Pons (tissue), 1 donor: ENCODE data around the gene MUC5B.

Source experiments
- DNase-seq: peaks from one replicate; pipeline ENCODE4 v3.0.0-alpha.2; 2016; ENCODE audit warnings: low spot score

MUC5B gene

DNA sequence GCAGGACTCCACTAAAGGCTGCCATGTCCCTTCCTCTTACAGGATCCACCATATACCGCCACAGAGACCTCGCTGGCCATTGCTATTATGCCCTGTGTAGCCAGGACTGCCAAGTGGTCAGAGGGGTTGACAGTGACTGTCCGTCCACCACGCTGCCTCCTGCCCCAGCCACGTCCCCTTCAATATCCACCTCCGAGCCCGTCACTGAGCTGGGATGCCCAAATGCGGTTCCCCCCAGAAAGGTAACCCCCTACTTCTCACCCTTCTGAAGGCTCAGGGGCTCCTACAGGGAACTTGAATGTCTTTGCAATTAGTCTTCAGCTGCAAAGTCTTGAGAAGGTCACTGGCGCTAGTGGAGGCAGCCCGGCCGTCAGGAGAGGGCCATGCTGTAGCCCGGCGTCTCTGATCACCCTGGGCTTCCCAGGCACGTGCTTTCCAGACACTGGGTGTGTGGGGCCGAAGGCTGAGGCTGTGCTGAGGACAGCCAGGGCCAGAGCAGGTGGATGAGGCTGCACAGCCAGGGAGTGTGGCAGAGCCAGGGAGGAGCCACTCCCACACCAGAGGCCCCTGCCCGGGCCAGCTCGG is 30.0 kb upstream of the MUC5B start:
- no peak for DNase-seq

DNA sequence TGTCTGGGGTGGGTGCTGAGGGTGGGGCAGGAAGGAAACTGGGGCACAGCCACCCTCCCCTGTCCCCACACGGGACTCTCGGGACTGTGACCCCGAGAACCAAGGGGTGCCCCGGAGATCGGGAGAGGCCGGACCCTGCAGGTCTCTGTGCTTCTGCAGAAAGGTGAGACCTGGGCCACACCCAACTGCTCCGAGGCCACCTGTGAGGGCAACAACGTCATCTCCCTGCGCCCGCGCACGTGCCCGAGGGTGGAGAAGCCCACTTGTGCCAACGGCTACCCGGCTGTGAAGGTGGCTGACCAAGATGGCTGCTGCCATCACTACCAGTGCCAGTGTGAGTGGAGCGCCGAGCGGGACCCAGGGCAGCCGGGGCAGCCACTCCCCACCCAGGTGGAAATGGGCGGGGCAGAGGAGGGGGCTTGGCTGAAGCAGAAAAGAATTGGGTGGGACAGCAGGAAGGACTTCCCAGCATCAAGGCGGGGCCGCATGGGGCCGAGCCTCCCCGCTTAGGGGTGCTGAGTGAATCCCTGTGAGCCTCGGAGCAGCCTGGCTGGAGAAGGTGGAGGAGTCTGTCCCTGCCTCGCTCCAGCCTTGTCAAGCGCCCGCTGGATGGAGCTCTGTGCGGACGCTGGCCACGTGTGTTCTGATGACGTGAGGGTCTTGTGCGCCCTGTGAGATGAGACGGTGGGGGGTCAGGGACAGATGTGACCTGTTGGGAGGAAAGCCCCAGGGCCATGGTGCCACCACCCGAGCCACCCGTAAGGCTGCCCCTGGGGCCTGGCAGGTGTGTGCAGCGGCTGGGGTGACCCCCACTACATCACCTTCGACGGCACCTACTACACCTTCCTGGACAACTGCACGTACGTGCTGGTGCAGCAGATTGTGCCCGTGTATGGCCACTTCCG is 29.3 kb upstream of the MUC5B start:
- DNase-seq = no peak

DNA sequence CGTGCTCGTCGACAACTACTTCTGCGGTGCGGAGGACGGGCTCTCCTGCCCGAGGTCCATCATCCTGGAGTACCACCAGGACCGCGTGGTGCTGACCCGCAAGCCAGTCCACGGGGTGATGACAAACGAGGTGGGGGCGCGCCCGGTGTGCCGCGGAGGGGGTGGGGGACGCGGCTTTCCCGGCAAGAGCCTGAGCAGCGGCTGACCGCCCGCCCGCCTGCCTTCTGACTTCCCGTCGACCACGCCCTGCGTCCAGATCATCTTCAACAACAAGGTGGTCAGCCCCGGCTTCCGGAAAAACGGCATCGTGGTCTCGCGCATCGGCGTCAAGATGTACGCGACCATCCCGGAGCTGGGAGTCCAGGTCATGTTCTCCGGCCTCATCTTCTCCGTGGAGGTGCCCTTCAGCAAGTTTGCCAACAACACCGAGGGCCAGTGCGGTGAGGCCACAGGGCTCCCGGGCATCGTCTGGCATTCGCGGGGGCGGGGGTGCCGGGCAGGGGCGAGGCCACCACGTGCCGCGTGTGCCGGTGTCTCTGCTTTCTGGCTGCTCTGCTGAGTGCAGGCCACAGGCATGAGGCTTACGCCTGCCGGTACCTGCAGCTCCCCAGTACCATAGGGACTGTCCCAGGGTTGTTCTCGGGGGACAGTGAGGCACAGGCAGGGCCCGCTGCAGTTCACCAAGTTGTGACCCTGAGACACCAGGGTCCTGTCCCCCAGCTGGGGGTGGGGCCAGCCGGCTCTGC is 28.5 kb upstream of the MUC5B start:
- no peak for DNase-seq

DNA sequence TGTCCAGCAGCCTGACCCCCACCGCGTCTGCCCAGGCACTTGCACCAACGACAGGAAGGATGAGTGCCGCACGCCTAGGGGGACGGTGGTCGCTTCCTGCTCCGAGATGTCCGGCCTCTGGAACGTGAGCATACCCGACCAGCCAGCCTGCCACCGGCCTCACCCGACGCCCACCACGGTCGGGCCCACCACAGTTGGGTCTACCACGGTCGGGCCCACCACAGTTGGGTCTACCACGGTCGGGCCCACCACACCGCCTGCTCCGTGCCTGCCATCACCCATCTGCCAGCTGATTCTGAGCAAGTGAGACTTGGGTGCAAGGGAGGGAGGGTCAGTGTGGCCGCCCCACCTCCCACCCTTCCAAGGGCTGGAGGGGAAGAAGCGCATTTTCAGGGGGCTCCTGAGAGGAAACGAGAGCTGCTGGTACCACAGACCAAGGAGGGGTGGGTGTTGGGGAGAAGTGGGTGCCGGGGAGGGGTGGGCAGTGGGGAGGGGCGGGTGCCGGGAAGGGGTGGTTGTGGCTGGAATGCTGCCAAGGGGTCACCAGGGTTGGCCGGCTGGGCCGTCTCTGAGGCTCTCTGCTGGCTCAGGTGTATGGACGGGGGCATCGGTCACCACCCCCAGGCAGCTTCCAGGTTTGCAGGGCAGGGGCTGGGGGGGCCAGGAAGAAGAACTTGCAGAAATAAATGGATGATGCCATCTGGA is 27.7 kb upstream of the MUC5B start:
- DNase-seq = no peak

DNA sequence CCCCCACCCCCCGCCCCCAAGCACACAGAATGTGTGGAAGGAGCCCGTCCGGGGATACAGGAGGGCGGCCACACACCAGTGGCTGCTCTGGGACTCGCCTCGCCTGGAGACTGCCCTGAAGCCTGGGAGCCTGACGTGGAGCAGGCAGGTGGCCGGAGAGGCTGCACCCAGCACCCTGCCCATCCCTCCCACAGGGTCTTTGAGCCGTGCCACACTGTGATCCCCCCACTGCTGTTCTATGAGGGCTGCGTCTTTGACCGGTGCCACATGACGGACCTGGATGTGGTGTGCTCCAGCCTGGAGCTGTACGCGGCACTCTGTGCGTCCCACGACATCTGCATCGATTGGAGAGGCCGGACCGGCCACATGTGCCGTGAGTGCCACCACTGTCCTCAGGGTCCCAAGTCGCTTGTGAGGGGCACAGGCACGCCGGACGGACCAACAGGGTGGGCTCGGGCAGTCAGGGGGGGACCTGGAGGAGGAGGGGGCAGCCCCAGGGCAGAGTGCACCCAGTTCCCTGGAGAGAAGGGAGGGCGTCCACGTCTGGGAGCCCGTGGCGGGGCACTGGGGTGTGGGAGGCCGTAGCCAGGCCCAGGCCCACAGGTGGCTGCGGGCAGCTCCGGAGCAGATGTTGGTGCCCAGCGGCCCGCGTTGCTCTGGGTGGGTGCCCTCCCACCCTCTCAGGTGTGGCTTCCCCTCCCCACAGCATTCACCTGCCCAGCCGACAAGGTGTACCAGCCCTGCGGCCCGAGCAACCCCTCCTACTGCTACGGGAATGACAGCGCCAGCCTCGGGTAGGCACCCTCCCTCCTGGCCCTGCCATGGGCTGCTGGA is 27.0 kb upstream of the MUC5B start:
- no peak for DNase-seq

DNA sequence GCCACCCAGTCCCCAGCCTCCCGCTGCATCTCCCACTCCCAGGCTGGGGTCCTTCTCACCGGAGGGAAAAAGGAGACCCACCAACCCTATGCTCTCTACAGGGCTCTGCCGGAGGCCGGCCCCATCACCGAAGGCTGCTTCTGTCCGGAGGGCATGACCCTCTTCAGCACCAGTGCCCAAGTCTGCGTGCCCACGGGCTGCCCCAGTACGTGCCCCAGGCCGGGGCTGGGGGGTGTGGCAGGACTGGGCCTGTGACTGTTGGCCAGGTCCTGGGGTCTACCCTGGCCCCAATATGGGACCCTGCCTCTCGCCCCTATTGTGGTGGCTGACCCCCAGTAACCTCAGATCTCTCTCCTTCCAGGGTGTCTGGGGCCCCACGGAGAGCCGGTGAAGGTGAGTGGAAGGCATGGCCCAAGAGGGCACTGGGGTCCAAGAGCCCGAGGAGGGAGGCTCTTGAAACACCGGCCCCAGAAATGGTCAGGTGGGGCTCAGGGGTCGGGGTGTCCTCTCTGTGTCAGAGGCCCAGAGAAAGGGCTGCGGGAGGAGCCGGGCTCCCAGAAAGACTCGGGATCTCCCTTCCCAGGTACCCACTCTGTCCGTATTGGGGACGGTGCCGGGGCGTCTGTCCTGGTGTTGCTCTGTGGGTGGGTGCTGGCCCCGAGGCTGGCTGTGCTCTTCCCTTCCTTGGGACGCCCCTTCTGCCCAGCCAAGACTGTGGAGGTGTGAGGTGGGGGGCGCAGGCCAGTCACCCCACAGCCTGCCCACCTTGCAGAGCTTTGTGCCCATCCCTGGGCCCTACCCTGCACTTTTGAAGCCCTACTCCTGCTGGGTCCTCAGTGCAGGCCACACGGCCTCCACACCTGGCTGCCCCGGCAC is 26.1 kb upstream of the MUC5B start:
- DNase-seq = no peak

DNA sequence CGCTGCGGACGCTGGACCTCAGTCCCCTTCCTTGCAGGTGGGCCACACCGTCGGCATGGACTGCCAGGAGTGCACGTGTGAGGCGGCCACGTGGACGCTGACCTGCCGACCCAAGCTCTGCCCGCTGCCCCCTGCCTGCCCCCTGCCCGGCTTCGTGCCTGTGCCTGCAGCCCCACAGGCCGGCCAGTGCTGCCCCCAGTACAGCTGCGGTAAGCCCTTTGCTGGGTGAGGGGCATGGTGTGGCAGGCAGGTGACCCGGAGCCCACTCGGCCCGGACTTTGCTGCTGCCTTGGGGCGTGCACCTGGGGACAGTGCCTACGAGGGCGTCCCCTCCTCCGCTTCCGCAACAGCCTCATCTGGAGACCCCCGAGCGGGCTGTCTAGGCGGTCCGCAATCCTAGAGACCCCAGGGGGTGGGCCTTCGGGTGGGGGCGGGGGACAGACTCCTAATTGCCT is 25.4 kb upstream of the MUC5B start:
- no peak for DNase-seq

DNA sequence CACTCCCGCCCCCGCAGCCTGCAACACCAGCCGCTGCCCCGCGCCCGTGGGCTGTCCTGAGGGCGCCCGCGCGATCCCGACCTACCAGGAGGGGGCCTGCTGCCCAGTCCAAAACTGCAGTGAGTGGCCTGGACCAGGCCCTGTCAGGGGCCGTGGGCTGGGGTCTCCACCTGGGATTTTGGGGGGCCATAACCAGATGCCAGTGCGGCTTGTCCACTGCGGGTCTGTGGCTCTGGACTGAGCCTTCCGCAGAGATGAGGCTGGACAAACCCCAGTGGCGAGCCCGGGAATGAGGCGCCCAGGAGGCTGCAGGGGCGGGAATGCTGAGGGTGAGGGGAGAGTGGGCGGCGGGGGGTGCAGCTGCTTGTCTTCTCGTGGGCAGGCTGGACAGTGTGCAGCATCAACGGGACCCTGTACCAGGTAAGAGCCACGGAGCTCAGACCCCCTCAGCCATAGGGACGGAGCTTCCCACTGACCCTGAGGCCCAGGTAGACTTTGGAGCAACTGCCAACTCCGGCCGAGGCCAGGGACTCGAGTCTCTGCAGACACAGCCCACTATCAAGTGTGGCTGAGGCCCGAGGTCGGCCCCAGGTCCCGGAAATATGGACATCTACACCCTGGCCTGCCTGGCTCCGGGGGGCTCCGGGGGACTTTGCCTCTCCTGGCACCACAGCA is 24.8 kb upstream of the MUC5B start:
- no peak for DNase-seq

DNA sequence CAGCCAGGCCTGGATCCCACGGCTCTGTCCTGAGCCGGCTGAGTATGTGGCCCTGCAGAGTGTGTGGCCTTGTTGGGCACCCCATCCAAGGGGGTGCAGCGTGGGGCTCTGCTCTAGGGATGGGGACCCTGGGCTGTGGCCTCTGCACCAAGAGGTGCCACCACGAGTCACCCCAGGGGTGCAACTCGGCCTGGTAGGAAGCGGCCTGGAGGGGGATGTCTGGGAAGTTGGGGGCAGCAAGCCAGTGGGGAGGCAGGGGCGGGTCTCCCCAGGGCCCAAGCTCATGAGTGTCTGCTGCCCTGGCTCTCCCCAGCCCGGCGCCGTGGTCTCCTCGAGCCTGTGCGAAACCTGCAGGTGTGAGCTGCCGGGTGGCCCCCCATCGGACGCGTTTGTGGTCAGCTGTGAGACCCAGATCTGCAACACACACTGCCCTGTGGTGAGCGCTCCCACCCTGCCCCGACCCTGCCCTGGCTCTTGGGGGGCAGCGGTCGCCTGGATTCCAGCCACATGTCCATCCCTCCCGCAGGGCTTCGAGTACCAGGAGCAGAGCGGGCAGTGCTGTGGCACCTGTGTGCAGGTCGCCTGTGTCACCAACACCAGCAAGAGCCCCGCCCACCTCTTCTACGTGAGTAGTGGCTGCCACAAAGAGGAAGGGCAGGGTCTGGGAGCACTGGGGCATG is 24.2 kb upstream of the MUC5B start:
- no peak for DNase-seq

DNA sequence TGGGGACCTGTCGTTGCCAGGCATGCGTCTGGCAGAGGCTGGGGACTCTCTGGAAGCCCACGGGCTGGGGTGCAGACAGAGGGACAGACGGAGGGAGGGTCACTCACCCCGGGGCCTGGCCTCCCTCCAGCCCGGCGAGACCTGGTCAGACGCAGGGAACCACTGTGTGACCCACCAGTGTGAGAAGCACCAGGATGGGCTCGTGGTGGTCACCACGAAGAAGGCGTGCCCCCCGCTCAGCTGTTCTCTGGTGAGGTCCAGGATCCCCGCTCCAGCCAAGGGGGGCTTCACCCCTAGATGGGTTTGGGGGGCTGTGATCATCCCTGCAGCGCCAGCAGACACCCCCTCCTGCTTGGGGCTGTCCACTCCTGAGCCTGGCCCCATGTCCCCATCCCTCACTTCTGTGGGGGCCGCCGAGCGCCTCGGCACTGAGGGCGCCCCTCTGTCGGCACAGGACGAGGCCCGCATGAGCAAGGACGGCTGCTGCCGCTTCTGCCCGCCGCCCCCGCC is 23.6 kb upstream of the MUC5B start:
- DNase-seq = no peak

DNA sequence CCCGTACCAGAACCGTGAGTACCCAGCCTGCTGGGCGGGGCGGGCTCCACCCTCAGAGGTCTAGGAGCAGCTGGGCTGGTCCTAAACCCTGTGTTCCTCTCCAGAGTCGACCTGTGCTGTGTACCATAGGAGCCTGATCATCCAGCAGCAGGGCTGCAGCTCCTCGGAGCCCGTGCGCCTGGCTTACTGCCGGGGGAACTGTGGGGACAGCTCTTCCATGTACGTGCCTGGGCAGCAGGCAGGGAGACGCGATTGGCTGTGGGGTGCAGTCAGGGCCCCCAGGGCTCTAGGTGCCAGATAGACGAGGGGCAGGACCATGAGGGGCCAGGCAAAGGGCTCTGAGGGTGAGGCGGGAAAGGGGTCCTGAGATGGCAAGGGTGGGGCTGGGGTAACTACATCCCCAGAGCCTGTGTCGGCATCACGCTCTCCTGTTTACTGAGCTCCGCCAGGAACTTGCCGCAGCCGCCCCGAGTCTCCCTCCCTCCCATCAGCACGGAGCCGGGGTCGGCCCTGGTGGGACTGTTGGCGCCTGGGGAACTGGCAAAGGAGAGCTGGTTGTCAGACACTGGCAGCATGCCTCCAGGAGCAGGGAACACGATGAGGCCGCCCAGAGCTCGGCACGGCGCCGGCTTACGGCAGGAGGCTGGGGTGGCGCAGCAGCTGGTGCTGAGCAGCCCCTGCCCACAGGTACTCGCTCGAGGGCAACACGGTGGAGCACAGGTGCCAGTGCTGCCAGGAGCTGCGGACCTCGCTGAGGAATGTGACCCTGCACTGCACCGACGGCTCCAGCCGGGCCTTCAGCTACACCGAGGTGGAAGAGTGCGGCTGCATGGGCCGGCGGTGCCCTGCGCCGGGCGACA is 22.9 kb upstream of the MUC5B start:
- DNase-seq = no peak

DNA sequence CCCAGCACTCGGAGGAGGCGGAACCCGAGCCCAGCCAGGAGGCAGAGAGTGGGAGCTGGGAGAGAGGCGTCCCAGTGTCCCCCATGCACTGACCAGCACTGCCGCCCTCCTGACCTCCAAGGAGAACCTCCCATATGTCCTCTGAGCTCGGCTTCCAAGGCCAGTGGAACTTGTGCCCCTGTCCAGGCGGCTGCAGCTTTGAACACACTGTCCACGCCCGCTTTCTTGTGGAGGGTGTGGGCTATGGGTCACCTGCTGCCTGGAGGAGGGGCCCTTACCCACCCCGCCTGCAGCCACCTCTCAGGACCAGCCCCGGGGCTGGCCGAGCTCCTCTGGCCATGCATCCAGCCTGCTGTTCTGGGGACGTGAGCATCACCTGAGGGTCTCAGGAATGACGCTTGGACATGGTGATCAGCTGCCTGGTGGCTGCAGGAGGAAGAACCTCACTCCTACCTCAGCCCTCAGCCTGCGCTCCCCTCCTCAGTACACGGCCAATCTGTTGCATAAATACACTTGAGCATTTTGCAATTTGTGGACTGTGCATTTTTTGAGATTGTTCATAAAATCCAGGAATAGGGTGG is 22.2 kb upstream of the MUC5B start:
- no peak for DNase-seq

DNA sequence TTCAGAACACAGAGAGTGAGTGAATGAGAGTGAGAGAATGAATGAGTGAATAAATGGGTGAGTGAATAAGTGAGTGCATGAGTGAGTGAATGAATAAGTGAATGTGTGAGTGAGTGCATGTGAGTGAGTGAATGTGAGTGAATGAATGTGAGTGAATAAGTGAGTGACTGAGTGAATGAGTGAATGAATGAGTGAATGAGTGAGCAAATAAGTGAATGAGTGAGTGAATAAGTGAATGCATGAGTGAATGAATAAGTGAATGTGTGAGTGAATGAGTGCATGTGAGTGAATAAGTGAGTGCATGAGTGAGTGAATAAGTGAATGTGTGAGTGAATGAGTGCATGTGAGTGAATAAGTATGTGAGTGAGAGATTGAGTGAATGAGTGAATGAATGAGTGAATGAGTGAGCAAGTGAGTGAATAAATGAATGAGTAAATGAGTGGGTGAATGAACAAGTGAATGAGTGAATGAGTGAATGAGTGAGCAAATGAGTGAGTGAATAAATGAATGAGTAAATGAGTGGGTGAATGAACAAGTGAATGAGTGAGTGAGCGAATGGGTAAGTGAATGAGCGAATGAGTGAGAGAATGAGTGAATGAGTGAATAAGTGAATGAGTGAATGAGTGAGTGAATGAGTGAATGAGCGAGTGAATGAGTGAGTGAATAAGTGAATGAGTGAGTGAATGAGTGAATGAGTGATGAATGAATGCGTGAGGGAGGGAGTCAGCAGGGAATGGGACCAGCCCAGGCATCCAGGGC is 21.3 kb upstream of the MUC5B start:
- no peak for DNase-seq

DNA sequence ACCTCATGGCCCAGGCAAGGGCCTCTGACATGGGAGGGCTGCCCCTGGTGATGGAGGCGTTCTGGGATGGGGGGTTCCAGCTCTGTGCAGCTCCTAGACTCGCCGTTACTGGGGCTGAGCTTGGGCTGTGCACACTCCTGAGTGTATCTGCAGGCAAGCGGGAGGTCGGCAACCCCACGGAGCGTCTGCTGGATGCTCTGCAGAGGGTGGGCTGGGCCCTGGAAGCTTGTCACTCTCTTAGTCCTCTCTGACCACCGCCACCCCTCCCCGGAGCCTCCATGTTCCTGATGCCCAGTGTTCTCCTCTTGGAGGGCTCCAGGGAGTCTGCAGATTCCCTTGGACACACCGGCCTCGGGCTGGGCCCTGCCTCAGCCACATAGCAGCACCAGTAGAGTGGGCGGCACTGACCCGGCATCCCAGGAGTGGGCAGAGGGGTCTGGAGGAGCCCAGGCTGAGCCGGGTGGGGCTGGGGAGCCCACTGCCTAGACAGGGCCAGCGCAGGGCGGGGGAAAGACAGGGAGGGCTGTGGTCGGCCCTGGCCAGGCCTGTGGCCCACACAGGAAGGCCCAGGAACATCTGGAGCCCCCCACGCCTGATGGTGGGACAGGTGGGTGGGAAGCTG is 20.6 kb upstream of the MUC5B start:
- DNase-seq = no peak

DNA sequence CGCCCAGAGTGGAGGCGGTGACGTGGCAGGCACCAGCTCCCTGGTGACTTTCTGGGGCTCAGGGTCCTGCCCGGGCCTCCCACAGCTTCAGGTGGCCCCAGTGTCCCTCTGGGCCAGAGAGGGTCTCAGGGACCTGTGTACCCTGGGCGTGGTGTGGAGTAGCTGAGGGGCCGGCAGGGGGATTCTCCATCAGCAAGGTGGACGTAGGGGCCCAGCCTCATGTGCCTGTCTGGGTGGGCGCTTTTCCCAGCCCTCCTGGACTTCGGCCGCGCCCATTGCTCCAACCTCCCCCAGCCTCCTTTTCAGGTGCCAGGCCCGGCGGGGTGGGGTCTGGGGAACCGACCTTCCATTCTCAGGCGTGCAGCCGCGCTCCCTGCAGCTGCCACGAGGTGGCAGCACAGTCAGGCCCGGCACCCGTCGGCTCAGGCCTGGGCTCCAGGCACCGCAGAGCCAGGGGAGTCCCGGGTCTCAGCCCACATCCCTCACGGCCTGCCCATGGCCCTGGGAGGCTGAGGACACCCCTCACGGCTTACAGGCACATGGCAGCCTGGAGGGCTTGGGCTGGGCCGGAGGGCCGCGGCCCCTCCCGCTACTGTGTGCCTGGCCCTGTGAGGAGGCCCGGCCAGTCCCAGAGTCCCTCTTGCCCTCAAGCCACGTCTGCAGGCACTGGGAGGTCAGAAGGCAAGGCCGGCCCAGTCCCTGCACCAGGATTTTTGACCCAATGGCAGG is 19.9 kb upstream of the MUC5B start:
- DNase-seq = peak; percentile 1
